ENCODE data around the gene PKHD1.

PKHD1 gene

GRCh38 chr6:51793393-51793792 lies 294.0 kb downstream of the PKHD1 start:
- ATAC-seq (no peak), DNase-seq (no peak)

- ATAC-seq (no peak), DNase-seq (no peak)
Observed at GRCh38 chr6:51792273-51793030, 295.0 kb downstream of the PKHD1 start.

- no peak for DNase-seq
- no peak for ATAC-seq
Observed at GRCh38 chr6:51790946-51791345, 296.5 kb downstream of the PKHD1 start.

GRCh38 chr6:51788121-51788520 lies 299.3 kb downstream of the PKHD1 start:
- no peak for DNase-seq
- ATAC-seq, result no peak

GRCh38 chr6:51778666-51779065 lies 308.7 kb downstream of the PKHD1 start:
- DNase-seq (no peak), ATAC-seq (no peak)

- ATAC-seq, result no peak
- DNase-seq, result no peak
Observed at GRCh38 chr6:51777618-51778017, 309.8 kb downstream of the PKHD1 start.

- no peak for DNase-seq
- no peak for ATAC-seq
Observed at GRCh38 chr6:51775942-51776860, 311.2 kb downstream of the PKHD1 start.

GRCh38 chr6:51768087-51768486 lies 319.3 kb downstream of the PKHD1 start:
- ATAC-seq (no peak), DNase-seq (no peak)

GRCh38 chr6:51765230-51765629 lies 322.2 kb downstream of the PKHD1 start:
- DNase-seq, result no peak
- no peak for ATAC-seq

- ATAC-seq (no peak), DNase-seq (no peak)
Observed at GRCh38 chr6:51753635-51754034, 333.8 kb downstream of the PKHD1 start.

- no peak for DNase-seq
- ATAC-seq, result no peak
Observed at GRCh38 chr6:51743999-51744398, 343.4 kb downstream of the PKHD1 start.

- no peak for ATAC-seq
Observed at GRCh38 chr6:51740658-51741057, 346.8 kb downstream of the PKHD1 start.

GRCh38 chr6:51738614-51739013 lies 348.8 kb downstream of the PKHD1 start:
- ATAC-seq (no peak), DNase-seq (no peak)

More at GRCh38 chr6:51740658-51741057, 346.8 kb downstream of the PKHD1 start:
- DNase-seq, result no peak

- no peak for DNase-seq
- no peak for ATAC-seq
Observed at GRCh38 chr6:51737580-51738360, 349.6 kb downstream of the PKHD1 start.

GRCh38 chr6:51725155-51725554 lies 362.3 kb downstream of the PKHD1 start:
- DNase-seq (no peak), ATAC-seq (no peak)

GRCh38 chr6:51720327-51720726 lies 367.1 kb downstream of the PKHD1 start:
- no peak for ATAC-seq
- no peak for DNase-seq

- DNase-seq, result no peak
- ATAC-seq, result no peak
Observed at GRCh38 chr6:51719297-51719696, 368.1 kb downstream of the PKHD1 start.

- DNase-seq, result no peak
- no peak for ATAC-seq
Observed at GRCh38 chr6:51718533-51718932, 368.9 kb downstream of the PKHD1 start.

GRCh38 chr6:51717477-51717876 lies 369.9 kb downstream of the PKHD1 start:
- no peak for ATAC-seq
- no peak for DNase-seq

- DNase-seq (no peak), ATAC-seq (no peak)
Observed at GRCh38 chr6:51711876-51712275, 375.5 kb downstream of the PKHD1 start.

GRCh38 chr6:51706086-51706485 lies 381.3 kb downstream of the PKHD1 start:
- no peak for ATAC-seq
- no peak for DNase-seq

- no peak for DNase-seq
- ATAC-seq, result no peak
Observed at GRCh38 chr6:51704932-51705540, 382.4 kb downstream of the PKHD1 start.

Measured in stimulated activated naive CD8-positive, alpha-beta T cell treated with anti-CD3 and anti-CD28 coated beads, Interleukin-15, Interleukin-2, amounts not matched to agents 100 U/mL and 50 U/mL, for 24 hours (primary cell).